Measurements from ENCODE around the gene OSBPL5.

GRCh38 chr11:3149852-3150188, 15.3 kb downstream of the OSBPL5 start:
- TF ChIP-seq CTCF (IDR thresholded peaks at IDR 0.05) (no peak), POLR2A (IDR thresholded peaks at IDR 0.05) (no peak)
